Small intestine (tissue), 7 donors: Measurements from ENCODE around the gene ARHGAP23. TPM values are rescaled to one million over a fixed set of nuclear protein-coding genes. Genes with fewer than 3 reads are reported as not detected.
"Not testable (repeated sequence)": the region's sequence is repeated elsewhere in the genome, so short reads cannot be mapped to it uniquely, and the experiment has no call there.

Experiments used
- DNase-seq, 2 donors: peaks; one replicate each; pipeline versions ENCODE4 v3.0.0 to v3.0.0-alpha.2; 2013
- FAIRE-seq: peaks from 2 replicates; lab custom pipeline; 2012; peaks lifted over from hg19 to GRCh38; lab: Jason Lieb, UNC
- H3K27ac ChIP-seq, 3 donors: one replicate each; pipeline ENCODE4 v1.5.1; 2013; ENCODE audit warnings: low read length in 2 of 3, mild to moderate bottlenecking in 2 of 3, control low read depth in 1 of 3, inconsistent platforms in 1 of 3, low read depth in 1 of 3, moderate library complexity in 1 of 3
- H3K27me3 ChIP-seq, 3 donors: one replicate each; pipeline ENCODE4 v1.6.1; 2013; ENCODE audit warnings: low read length in 3 of 3, inconsistent platforms in 1 of 3; ENCODE audit not compliant: control insufficient read depth in 3 of 3, insufficient read depth in 3 of 3
- H3K36me3 ChIP-seq, 3 donors: one replicate each; pipeline ENCODE4 v1.6.1; 2013; ENCODE audit warnings: low read length in 3 of 3, inconsistent platforms in 1 of 3, low read depth in 1 of 3, mild to moderate bottlenecking in 1 of 3, moderate library complexity in 1 of 3; ENCODE audit not compliant: control insufficient read depth in 3 of 3, insufficient read depth in 2 of 3
- H3K4me1 ChIP-seq, 3 donors: one replicate each; pipeline ENCODE4 v1.6.1; 2013; ENCODE audit warnings: low read length in 2 of 3, inconsistent platforms in 1 of 3, low read depth in 1 of 3, mild to moderate bottlenecking in 1 of 3, moderate library complexity in 1 of 3; ENCODE audit not compliant: control insufficient read depth in 3 of 3, insufficient read depth in 2 of 3
- H3K4me3 ChIP-seq, 3 donors: one replicate each; pipeline ENCODE4 v1.5.1; 2013; ENCODE audit warnings: low read length in 3 of 3, control low read depth in 1 of 3, inconsistent platforms in 1 of 3, low read depth in 1 of 3, mild to moderate bottlenecking in 1 of 3, moderate library complexity in 1 of 3
- H3K9me3 ChIP-seq, 2 donors: one replicate each; pipeline ENCODE4 v1.6.1; 2013; ENCODE audit warnings: low read depth in 1 of 2, low read length in 1 of 2; ENCODE audit not compliant: control insufficient read depth in 2 of 2, insufficient read depth in 1 of 2
- WGBS, 3 donors: extraction: QIAGEN DNeasy Blood & Tissue Kit; methylation state at CpG; one replicate each; pipeline ENCODE4 v1.1.7; 2013; 5-methylcytosine and 5-hydroxymethylcytosine counted together
- polyA plus RNA-seq, 4 donors: library from polyadenylated mRNA; stranded (reverse) in 3 of 4; unstranded in 1 of 4; fragments of 200-250 nt in 3 of 4; fragments of 120-200 nt in 1 of 4; gene quantifications; one replicate each; pipeline versions ENCODE4 v1.2.1 to v1.2.3, GENCODE V29; 2013
- donor health status: healthy with polysubstance abuse.
- donor health status: control.
- donor health status: control.
- donor health status: Bipolar disorder and iron deficiency.
- donor health status: healthy.

The ARHGAP23 gene
- polyA plus RNA-seq, 4 donors = 0.89 to 10.4 (median 4.7) TPM

- not testable (repeated sequence) for FAIRE-seq, H3K27ac ChIP-seq, H3K4me3 ChIP-seq, DNase-seq, H3K36me3 ChIP-seq, H3K4me1 ChIP-seq, H3K9me3 ChIP-seq
- 71 to 77% (median 73%) methylated on average over 5 to 11 of the region's 11 CpGs for WGBS, 3 donors
- H3K27me3 ChIP-seq = peaks cover 0 to 44% (median 5%) of the 10 kb centered on the region in 3 donors
Measured at GRCh38 chr17:38531761-38532160, 103.5 kb downstream of the ARHGAP23 start.

- Histone ChIP-seq H3K4me1 (no peaks in the 10 kb centered on the region), H3K4me3 (no peak overlapping the region), H3K36me3 (no peaks in the 10 kb centered on the region), H3K9me3 (no peaks in the 10 kb centered on the region), H3K27ac (no peak overlapping the region), H3K27me3 (peaks cover 0 to 44% (median 5%) of the 10 kb centered on the region in 3 donors)
- FAIRE-seq = no peak
- 69 to 81% (median 80%) methylated on average over 16 of the region's 16 CpGs for WGBS, 3 donors
- DNase-seq = no peak
Measured at GRCh38 chr17:38532451-38532850, 104.2 kb downstream of the ARHGAP23 start.

GRCh38 chr17:38533241-38533640 is 105.0 kb downstream of the ARHGAP23 start:
- H3K9me3 ChIP-seq = no peaks in the 10 kb centered on the region
- 42 to 56% (median 50%) methylated on average over 8 to 9 of the region's 9 CpGs for WGBS, 3 donors
- no peak overlapping the region for H3K27ac ChIP-seq
- no peaks in the 10 kb centered on the region for H3K36me3 ChIP-seq
- DNase-seq = no peak
- FAIRE-seq = no peak
- no peaks in the 10 kb centered on the region for H3K4me1 ChIP-seq
- H3K27me3 ChIP-seq = peaks cover 0 to 39% (median 5%) of the 10 kb centered on the region in 3 donors
- H3K4me3 ChIP-seq = no peak overlapping the region

- H3K9me3 ChIP-seq = no peaks in the 10 kb centered on the region
- FAIRE-seq (no peak), DNase-seq (no peak)
- H3K27me3 ChIP-seq = peaks cover 0 to 34% (median 5%) of the 10 kb centered on the region in 3 donors
- WGBS, 3 donors = 57 to 66% (median 60%) methylated on average over 12 to 13 of the region's 13 CpGs
- no peak overlapping the region for H3K4me3 ChIP-seq
- no peak overlapping the region for H3K27ac ChIP-seq
- H3K4me1 ChIP-seq = no peaks in the 10 kb centered on the region
- no peaks in the 10 kb centered on the region for H3K36me3 ChIP-seq
Measured at GRCh38 chr17:38533866-38534497, 105.7 kb downstream of the ARHGAP23 start.

GRCh38 chr17:38534498-38534885 is 106.2 kb downstream of the ARHGAP23 start:
- Histone ChIP-seq H3K9me3 (no peaks in the 10 kb centered on the region), H3K4me1 (no peaks in the 10 kb centered on the region), H3K4me3 (no peak overlapping the region), H3K27me3 (peaks cover 0 to 34% (median 5%) of the 10 kb centered on the region in 3 donors), H3K36me3 (no peaks in the 10 kb centered on the region), H3K27ac (no peak overlapping the region)
- WGBS, 3 donors = 47 to 67% (median 50%) methylated on average over 7 of the region's 7 CpGs
- no peak for DNase-seq
- no peak for FAIRE-seq

- Histone ChIP-seq H3K27ac (no peak overlapping the region), H3K27me3 (peaks cover 0 to 34% (median 5%) of the 10 kb centered on the region in 3 donors), H3K4me3 (no peak overlapping the region), H3K4me1 (no peaks in the 10 kb centered on the region), H3K36me3 (no peaks in the 10 kb centered on the region), H3K9me3 (no peaks in the 10 kb centered on the region)
- FAIRE-seq (no peak), DNase-seq (no peak)
- 76 to 78% (median 77%) methylated on average over 8 of the region's 8 CpGs for WGBS, 3 donors
Measured at GRCh38 chr17:38535886-38536285, 107.6 kb downstream of the ARHGAP23 start.

- Histone ChIP-seq H3K9me3 (no peaks in the 10 kb centered on the region), H3K27ac (no peak overlapping the region), H3K4me1 (no peaks in the 10 kb centered on the region), H3K27me3 (peaks cover 0 to 33% (median 5%) of the 10 kb centered on the region in 3 donors), H3K36me3 (no peaks in the 10 kb centered on the region), H3K4me3 (no peak overlapping the region)
- no peak for FAIRE-seq
- 78 to 83% (median 82%) methylated on average over 4 of the region's 4 CpGs for WGBS, 3 donors
- DNase-seq = no peak
Measured at GRCh38 chr17:38536661-38537060, 108.4 kb downstream of the ARHGAP23 start.

GRCh38 chr17:38538906-38539305 is 110.6 kb downstream of the ARHGAP23 start:
- DNase-seq = no peak
- no peaks in the 10 kb centered on the region for H3K9me3 ChIP-seq
- H3K27me3 ChIP-seq = peaks cover 0 to 20% (median 5%) of the 10 kb centered on the region in 3 donors
- H3K4me3 ChIP-seq = no peak overlapping the region
- H3K4me1 ChIP-seq = no peaks in the 10 kb centered on the region
- WGBS, 3 donors = 51 to 82% (median 63%) methylated on average over 9 of the region's 9 CpGs
- no peak overlapping the region for H3K27ac ChIP-seq
- no peak for FAIRE-seq
- H3K36me3 ChIP-seq = no peaks in the 10 kb centered on the region

- no peaks in the 10 kb centered on the region for H3K9me3 ChIP-seq
- no peak for FAIRE-seq
- no peak for DNase-seq
- H3K4me1 ChIP-seq = no peaks in the 10 kb centered on the region
- 45 to 68% (median 52%) methylated on average over 7 to 8 of the region's 8 CpGs for WGBS, 3 donors
- H3K36me3 ChIP-seq = no peaks in the 10 kb centered on the region
- no peak overlapping the region for H3K27ac ChIP-seq
- H3K4me3 ChIP-seq = no peak overlapping the region
- peaks cover 0 to 16% (median 5%) of the 10 kb centered on the region in 3 donors for H3K27me3 ChIP-seq
Measured at GRCh38 chr17:38539386-38539785, 111.1 kb downstream of the ARHGAP23 start.
